Measurements from ENCODE around the gene RASGRP3.

The RASGRP3 gene

DNA sequence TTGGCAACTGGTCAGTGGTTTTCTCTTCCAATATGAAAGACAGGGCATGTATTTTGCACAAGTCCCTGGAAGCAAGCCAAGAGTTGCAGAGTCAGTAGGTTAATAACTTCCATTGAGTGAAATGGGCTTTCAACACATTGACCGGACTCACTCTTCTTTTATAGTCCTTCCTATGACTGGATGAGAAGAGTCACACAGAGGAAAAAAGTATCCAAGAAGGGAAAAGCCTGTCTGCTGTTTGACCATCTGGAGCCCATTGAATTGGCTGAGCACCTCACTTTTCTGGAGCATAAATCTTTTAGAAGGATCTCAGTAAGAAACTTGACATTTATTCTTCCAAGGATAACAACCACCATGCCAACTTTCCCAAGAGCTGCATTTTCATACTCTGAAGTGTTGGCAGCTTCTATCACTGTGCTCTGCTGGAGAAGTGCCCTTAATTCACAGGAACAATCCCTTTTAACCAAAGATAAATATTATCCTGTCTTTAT is 45.4 kb downstream of the RASGRP3 start:
- no peak for DNase-seq (ENCODE audit: low spot score)

DNA sequence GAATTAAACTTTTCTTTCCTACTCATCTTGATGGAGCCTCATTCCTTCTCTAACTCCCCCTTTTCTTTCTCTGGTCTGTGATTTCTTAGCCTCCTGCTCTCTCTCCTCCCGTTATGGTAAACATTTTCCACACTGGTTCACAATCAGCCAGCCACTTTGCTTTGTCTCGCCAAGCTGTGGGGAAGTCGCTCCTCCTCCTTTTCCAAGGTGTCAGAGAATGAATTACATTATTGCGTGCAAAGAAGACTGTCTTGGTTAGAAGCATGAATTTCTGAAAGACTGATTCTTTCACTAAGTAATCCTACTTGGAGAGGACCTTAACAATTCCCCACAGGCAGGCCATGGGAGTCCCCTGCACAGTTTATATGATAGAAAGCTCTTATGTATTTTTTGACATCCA is 46.1 kb downstream of the RASGRP3 start:
- no peak for DNase-seq (ENCODE audit: low spot score)

DNA sequence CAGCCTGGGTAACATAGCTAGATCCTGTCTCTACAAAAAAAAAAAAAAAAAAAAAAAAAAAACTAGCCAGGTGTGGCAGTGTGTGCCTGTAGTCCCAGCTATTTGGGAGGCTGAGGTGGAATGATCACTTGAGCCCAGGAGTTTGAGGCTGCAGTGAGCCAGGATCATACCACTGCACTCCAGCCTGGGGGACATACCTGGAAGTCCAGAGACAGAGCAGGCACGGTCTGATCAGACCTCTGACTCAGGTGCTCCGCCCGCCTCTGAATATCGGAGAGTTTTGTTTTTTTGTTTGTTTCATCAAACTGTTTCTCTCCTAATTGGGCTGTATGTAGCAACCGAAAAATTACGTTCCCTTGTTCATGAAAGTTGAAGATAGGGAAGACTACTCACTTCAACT is 49.2 kb downstream of the RASGRP3 start:
- DNase-seq (ENCODE audit: low spot score), result no peak

DNA sequence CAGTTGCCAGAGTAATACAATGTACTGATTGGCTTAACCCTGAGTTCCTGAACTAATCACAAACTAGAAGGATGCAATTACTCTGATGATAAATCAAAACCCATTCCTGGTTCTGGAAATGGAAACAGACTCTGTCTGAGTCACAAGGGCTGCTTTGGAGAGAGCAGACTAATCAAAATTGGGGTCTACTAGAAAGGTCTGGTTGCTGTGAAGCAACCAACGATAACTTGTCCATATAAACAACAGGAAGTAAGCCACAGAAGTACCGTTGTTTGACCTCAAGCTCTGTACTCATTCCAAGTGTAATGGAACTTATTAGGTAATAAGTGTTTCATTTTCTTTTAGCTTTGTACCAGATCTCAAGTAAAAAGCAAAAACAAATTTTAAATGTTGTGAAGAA is 49.7 kb downstream of the RASGRP3 start:
- DNase-seq (ENCODE audit: low spot score), result no peak

DNA sequence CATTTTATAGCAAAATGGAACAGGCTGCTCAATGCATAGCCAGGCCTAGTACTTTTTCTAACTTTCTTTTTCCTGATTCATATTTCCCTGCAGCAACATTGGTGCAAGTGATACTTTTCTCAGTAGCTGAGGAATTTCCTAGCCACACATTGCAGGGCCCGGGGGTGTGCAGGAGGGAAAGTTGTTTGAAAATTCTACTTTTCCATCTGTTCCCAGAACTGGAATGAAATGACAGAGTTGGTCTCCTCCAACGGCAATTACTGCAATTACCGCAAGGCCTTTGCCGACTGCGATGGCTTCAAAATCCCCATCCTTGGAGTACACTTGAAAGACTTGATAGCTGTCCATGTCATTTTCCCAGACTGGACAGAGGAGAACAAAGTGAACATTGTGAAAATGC is 50.5 kb downstream of the RASGRP3 start:
- DNase-seq (ENCODE audit: low spot score), result no peak

DNA sequence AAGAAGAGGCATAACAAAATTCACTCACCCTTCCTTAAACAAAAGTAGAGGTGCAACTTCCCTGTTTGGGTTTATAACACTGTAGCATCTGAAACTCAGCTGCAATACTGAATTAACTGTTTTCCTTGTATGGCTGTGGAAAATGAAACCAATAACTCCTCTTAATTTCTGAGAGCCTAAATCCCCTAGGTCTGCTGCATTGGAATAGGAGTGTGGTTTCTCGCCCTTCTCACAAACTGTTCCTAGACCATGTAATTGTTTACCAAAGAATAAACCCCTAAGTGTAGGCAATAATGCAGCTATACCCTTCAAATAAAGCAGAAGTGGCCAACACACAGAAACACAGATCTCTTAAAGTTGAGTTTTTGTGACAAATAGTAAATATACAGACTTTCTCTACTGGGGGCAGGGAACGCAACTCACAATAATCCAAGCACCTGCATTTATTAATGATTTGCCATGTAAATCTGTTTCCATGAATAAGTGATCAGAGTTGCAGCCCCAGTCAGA is 52.0 kb downstream of the RASGRP3 start:
- no peak for DNase-seq (ENCODE audit: low spot score)

DNA sequence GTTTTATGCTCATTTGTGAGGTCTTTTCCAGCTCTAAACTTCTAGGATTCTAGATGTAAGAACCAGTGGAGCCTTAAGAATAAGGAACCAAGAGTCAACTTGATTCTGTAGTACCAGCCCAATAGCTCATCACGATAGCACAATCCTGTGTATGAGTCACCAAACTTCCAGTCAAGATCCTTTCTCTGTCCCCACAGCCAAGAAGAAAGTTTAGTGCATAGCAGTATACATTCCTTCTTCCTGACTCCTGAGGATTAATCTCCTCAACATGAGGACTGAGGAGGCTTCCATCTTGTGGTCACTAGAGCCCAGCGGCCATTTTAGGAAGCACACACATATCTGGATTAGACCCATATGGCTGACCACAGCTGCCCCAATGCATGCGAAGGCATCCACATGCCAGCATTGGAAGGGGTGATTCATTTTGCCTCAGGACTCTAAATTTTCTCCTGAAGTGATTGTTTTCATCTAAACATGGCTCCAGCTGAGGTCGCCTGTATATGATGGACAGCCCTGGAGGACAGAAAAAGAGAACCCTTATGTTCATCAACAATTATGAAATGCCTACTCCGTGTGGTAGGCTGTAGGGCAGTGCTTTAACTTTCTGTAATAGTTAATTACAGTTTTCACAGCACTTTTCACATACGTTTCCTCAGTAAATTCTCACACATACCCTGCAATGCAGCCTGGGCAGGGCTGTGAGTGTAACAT is 53.5 kb downstream of the RASGRP3 start:
- no peak for DNase-seq (ENCODE audit: low spot score)

DNA sequence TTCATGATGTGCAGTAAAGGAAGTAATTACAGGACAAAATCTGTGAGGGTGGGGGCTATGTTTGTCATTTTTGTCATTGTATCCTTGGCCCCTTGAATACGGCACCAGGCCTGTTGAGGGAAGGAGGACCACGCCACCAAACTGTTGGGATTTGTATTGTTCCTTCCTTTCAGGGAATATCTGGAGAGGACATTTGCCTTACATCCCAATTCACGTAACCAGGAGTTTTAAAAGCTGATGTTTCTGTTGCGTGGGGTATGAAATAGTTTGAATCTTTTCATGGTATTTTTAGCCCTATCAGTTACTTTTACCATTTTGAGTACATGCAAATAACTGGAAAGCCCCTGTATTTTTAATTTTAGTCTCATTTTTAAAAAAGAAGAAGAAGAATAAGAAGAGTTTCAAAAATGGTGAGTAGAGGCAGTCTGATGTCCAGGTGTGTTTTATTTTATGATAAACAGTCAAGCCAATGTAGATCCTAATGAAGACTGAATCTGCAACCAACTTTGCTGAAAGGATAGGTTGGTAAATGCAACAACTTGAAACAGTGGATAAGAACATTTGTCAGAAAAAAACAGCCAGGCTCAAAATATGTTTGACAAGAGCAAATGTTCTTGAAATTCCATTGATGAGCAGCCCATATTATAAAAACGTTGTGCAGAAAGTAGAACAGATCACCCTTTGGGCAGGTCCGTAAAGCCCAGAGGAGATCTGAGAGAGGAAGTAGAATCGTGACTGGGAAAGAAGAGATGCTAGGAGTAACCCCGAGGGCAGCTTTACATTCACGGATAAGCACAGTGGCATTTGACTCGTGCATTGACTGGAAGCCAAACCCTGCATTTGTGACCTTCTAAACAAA is 54.5 kb downstream of the RASGRP3 start:
- no peak for DNase-seq (ENCODE audit: low spot score)

DNA sequence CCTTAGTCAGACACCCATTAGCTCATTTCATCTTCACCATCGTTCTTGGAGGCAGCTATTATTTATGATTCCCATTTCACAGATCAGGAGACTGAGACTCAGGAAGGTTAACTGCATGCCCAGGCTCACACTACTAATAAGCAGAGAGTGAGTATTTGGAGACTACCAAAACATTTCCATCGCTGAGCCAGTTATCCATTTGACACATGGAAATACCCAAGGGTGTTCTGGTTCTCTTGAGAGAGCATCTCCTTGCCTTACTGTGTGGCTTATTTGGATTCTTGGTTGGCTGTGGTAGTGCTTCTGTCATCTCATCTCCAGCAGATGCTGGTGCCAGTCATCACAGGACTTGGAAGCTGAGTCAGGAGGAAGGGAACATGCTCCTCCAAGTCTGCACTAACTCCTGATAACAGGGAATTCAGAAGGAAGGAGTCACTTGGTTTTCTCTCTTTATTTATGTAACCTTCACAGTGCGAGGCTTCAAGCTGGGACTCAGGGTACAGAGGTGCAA is 55.2 kb downstream of the RASGRP3 start:
- DNase-seq (ENCODE audit: low spot score), result no peak

DNA sequence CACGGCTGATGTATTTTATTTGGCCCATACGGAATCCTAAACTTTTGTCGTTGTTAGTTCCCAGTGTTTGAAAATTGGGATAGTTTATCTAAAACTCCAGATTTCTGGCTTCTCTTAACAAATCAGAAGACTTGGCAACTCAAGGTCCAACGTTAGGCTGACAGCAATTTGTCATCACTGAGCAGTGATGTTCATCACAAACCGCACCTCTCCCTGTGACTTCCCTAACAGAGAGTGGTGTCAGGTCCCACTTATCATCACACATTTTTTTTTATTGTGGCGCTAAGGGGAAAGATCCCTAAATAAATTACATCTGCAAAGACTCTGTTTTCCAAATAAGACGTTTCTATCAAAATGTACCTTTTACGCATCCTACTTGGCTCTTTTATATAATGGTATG is 55.7 kb downstream of the RASGRP3 start:
- DNase-seq (ENCODE audit: low spot score), result no peak

DNA sequence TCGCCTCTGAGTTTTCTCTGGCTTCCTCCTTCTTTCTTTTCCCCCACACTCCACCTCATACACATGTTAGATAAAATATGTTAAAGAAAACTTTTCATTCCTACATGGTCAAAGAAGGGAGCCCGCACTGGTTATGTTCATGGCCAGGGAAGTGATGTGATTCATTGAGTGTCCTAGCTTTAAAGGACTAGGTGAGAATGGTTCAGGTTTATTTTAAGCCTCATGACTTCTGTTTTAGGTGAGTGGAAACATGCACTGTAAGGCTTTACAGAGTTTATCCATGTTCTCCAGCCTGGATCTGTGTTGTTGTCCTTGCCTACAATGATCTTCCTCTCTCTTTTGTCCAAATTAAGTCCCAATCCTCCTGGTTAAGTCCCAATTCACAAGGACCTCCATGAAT is 56.5 kb downstream of the RASGRP3 start:
- DNase-seq (ENCODE audit: low spot score), result no peak

DNA sequence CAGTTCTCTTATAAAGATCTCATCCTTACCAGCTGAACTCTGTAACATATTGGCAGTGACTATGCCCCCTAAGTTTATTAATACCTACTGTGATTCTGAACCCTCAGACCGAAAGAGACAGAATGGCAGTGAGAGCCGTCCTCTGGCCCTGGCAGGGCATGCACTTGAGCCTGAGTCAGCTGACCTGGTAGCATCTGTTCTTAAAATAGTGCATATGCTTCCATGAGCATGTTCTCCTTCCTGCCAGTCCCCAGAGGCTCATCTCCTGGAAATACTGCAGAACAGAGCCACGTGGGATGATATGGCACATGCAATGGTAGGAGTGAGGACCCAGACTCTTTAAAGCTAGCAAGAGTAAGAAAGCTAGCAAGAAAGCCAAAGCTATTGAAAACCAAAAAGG is 59.0 kb downstream of the RASGRP3 start:
- no peak for DNase-seq (ENCODE audit: low spot score)

DNA sequence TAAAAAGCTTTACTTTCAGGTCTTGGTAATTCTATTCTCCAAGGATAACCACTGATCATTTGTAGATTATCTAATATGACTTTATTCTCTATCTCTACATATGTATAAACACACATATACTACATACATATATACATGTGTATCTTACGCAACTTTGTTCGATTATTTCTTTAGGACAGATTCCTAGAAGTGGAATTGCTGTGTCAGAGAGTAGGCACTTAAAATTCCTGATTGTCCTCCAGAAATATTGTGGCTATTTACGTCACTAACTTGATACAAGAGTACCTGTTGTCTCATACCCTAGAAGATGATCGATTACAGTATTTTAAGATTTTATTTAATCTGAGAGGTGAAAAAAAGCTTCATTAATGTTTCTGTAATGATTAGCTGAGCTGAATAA is 64.8 kb downstream of the RASGRP3 start:
- no peak for DNase-seq (ENCODE audit: low spot score)

DNA sequence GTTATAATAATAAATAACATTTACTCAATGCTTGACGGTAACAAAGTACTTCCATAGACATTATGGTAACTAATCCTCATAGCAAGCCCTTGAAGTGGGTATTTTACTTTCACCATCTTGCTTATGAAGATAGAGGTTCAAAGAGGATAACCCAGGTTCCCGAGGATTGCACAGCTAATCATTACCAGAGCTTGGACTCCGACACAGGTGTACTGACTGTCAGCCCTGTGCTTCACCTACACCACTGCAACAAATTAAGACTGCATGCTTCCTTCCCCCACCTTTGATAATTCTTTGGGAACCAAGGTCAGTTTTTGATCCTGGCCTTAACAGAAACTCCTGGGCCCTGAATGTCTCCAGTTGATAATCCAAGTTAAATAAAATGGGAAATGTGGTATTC is 73.8 kb downstream of the RASGRP3 start:
- no peak for DNase-seq (ENCODE audit: low spot score)

DNA sequence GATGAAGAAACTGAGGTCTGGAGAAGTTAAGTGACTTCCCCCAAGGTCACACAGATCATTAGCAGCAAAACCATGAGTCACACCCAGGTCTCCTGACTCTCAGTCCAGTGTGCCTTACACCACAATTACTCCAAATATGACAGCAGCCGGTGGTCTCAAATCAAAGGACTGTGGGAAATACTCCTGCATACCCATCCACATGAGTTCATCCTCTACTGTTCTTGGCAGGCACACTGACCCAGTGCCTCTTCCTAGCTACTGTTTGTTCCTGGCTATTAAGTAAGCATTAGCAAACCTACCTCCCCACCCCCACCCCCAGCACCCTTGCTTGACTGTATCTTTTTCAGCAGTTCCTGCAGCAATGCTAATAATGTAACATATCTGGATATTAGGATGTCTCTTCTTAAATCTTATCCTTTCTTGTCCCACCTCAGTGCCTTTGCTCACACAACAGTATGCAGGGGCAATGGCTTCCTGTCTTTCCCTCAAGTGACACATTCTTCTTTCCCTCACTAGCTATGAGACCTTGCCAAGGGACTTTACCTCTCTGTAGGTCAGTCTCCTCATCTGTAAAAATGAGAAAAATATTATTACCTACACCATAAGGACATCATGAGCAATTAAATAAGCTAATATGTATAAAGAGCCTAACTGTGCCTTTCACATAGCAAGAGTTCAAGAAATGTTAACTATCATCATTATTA is 76.5 kb downstream of the RASGRP3 start:
- no peak for DNase-seq (ENCODE audit: low spot score)

DNA sequence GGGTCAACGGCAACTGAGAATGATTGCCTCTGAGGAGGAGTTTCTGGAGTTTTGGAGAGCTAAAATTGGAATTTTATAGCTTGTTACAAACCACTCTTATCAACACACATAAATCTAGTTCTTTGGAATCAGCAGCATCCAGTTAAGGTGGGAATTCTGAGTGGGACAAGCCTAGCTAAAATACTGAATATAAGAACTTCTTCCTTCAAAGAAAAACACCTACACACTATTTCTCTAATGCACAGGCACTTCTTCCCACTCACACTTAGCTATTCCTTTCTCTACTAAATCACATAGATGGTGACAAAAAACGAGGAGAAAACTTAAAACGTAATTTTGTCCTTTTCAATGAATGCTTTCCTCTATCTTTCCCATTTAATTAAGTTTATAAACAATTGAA is 79.2 kb downstream of the RASGRP3 start:
- no peak for DNase-seq (ENCODE audit: low spot score)

DNA sequence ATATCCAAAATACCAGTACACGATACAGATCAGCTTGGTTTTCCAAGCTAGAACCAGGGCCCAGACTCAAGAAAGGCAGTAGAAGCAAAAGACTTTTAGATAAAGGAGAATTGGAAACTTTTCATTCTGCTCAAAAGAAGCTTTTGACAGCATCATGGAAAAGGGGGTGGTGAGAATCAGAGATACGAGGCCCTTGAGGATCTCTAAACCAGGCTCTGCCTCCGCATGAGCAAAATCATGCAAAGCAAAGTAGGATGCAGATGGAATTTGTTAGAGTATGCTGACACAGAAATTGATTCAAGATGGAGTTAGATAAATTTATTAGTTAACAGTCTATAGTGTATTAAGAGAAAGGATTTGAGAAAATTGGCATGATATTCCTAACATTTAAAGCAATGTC is 82.9 kb downstream of the RASGRP3 start:
- DNase-seq (ENCODE audit: low spot score), result no peak

DNA sequence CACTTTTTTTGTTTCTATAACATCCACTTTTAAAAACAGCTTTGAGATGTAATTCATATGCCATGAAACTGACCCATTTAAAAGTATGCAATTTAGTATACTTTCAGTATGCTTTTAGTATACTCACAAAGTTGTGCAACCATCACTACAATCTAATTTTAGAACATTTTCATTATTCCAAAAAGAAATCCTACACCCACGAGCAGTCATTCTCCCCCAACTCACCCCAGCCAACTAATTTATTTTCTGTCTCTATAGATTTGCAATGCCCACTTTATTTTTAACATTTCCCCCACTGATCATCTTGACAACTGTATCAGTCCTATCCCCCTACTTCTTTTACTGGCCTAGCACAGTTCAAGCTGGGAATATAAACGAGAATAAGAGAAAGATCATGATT is 83.6 kb downstream of the RASGRP3 start:
- no peak for DNase-seq (ENCODE audit: low spot score)

DNA sequence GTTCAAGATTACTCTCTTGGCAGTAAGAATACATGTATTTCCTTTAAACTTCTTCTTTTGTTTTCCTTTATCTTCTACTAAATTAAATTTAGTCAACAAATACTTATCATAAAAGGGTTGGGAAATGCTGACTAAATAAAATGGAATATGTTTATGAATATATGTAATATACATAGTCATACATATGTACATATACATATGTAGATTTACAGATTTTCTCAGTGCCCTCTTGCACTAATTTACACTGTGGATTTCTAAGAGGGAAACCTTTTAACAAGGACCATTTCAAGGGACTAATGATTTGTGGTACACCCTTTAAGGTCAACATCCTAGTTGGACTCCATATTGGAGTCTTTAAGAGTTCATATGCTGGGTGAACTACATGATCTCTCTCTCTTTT is 85.4 kb downstream of the RASGRP3 start:
- DNase-seq (ENCODE audit: low spot score), result no peak

DNA sequence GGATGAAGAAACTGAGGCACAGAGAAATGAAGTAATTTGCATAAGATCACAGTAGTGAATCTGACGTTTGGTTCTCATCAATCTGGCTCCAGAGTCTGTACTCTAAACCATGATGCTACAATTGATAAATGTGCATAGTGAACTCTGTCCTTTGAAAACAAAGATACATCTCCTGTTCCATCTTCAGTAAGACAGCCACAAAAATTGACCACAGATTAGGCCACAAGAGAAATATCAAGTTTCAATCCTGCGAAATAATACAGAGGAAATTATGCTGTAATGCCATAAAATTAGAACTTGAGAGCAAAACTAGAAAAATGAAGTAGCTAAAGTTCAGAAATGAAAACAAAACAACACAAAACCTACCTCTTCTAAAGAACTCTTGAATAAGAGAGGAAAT is 94.2 kb downstream of the RASGRP3 start:
- no peak for DNase-seq (ENCODE audit: low spot score)

DNA sequence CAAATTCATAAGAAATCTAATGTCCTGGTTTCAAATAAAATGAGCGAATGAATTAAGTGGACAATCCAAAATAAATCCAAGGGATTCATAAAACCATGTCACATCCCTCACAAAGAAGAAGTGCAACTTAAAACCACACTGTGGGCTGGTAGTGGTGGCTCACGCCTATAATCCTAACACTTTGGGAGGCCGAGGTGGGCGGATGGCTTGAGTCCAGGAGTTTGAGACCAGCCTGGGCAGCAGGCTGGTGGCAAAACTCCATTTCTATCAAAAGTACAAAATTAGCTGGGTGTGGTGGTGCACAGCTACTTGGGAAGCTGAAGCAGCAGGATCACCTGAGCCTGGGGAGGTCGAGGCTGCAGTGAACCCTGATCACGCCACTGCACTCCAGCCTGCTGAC is 97.2 kb downstream of the RASGRP3 start:
- no peak for DNase-seq (ENCODE audit: low spot score)

DNA sequence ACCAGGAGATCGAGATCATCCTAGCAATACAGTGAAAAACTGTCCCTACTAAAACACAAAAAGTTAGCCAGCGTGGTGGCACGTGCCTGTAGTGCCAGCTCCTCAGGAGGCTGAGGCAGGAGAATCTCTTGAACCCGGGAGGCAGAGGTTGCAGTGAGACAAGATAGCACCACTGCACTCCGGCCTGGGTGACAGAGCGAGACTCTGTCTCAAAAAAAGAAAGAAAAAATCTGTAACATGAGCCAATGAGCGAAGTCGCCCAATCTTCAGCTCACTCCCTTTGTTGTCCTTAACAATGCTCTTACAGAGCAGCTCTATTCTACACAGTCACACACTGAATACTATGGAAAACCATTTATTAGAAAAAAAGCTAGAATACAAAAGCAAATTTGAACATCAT is 100.6 kb downstream of the RASGRP3 start:
- DNase-seq (ENCODE audit: low spot score), result peak; percentile 62

Measured in Ammon's horn (tissue), 1 donor.